ENCODE data around the gene SLC14A1.
"Not testable (repeated sequence)": the region's sequence is repeated elsewhere in the genome, so short reads cannot be mapped to it uniquely, and the experiment has no call there.

SLC14A1 gene

GRCh38 chr18:45724601-45725000, 620 bp downstream of the SLC14A1 start:
- DNase-seq = no peak

GRCh38 chr18:45725336-45725735, 1.4 kb downstream of the SLC14A1 start:
- DNase-seq = no peak

- DNase-seq = no peak
Measured at GRCh38 chr18:45726603-45727002, 2.6 kb downstream of the SLC14A1 start.

- DNase-seq = no peak
Measured at GRCh38 chr18:45727068-45727467, 3.1 kb downstream of the SLC14A1 start.

- DNase-seq = no peak
Measured at GRCh38 chr18:45728336-45729010, 4.5 kb downstream of the SLC14A1 start.

GRCh38 chr18:45730832-45731575, 7.0 kb downstream of the SLC14A1 start:
- no peak for DNase-seq

GRCh38 chr18:45731716-45732115, 7.7 kb downstream of the SLC14A1 start:
- no peak for DNase-seq

- no peak for DNase-seq
Measured at GRCh38 chr18:45733535-45733934, 9.6 kb downstream of the SLC14A1 start.

- DNase-seq = no peak
Measured at GRCh38 chr18:45734505-45734904, 10.5 kb downstream of the SLC14A1 start.

- DNase-seq = no peak
Measured at GRCh38 chr18:45734944-45735343, 11.0 kb downstream of the SLC14A1 start.

GRCh38 chr18:45738660-45739059, 14.7 kb downstream of the SLC14A1 start:
- DNase-seq = no peak

- no peak for DNase-seq
Measured at GRCh38 chr18:45739268-45739667, 15.3 kb downstream of the SLC14A1 start.

- no peak for DNase-seq
Measured at GRCh38 chr18:45739848-45740247, 15.9 kb downstream of the SLC14A1 start.

GRCh38 chr18:45741056-45741455, 17.1 kb downstream of the SLC14A1 start:
- no peak for DNase-seq

GRCh38 chr18:45745817-45746461, 22.0 kb downstream of the SLC14A1 start:
- no peak for DNase-seq

GRCh38 chr18:45748501-45748900, 24.5 kb downstream of the SLC14A1 start:
- DNase-seq = no peak

- DNase-seq = no peak
Measured at GRCh38 chr18:45749918-45750689, 26.1 kb downstream of the SLC14A1 start.

GRCh38 chr18:45751766-45752165, 27.8 kb downstream of the SLC14A1 start:
- no peak for DNase-seq

- no peak for DNase-seq
Measured at GRCh38 chr18:45752681-45753080, 28.7 kb downstream of the SLC14A1 start.

GRCh38 chr18:45753286-45753685, 29.3 kb downstream of the SLC14A1 start:
- DNase-seq = no peak

- peak; percentile 27 for DNase-seq
Measured at GRCh38 chr18:45755934-45756333, 32.0 kb downstream of the SLC14A1 start.

GRCh38 chr18:45757005-45757404, 33.0 kb downstream of the SLC14A1 start:
- no peak for DNase-seq

- DNase-seq = not testable (repeated sequence)
Measured at GRCh38 chr18:45757644-45758043, 33.7 kb downstream of the SLC14A1 start.
